Adrenal gland (tissue), 12 donors: ENCODE measurements around the gene LEF1. TPM values are rescaled to one million over a fixed set of nuclear protein-coding genes. Genes with fewer than 3 reads are reported as not detected.
A peak's percentile ranks its signal among the peaks of the same experiment; 100 is the strongest.

ENCODE experiments used
- DNase-seq, 7 donors: peaks; one replicate each; pipeline ENCODE4 v3.0.0-alpha.2; 2019 to 2020
- H3K27ac ChIP-seq, 5 donors: fragments of 200-600 bp; sonication (generic) in 4 of 5; 1 replicate in 3 of 5; 2 replicates in 2 of 5; pipeline versions ENCODE4 v1.5.1 to v1.8.0; 2016 to 2020; ENCODE audit warnings: mild to moderate bottlenecking in 1 of 5
- H3K27me3 ChIP-seq: fragments of 200-600 bp; 2 replicates; pipeline ENCODE4 v1.8.0; 2021
- H3K36me3 ChIP-seq, 2 donors: fragments of 200-600 bp; replicated peaks in 1 of 2; 1 replicate in 1 of 2; 2 replicates in 1 of 2; pipeline versions ENCODE4 v1.5.1 to v1.8.0; 2018 to 2022
- H3K4me1 ChIP-seq, 2 donors: fragments of 200-600 bp; replicated peaks in 1 of 2; 1 replicate in 1 of 2; 2 replicates in 1 of 2; pipeline versions ENCODE4 v1.5.1 to v1.8.0; 2018 to 2021
- H3K4me3 ChIP-seq, 4 donors: fragments of 200-600 bp; sonication (generic) in 3 of 4; one replicate each; pipeline ENCODE4 v1.5.1; 2016 to 2018
- H3K9me3 ChIP-seq, 3 donors: fragments of 200-600 bp; sonication (generic) in 1 of 3; replicated peaks in 1 of 3; 1 replicate in 2 of 3; 2 replicates in 1 of 3; pipeline versions ENCODE4 v1.5.1 to v1.8.0; 2016 to 2021
- CTCF ChIP-seq, 6 experiments: fragments of 450-650 bp in 4 of 6; fragments of 200-600 bp in 2 of 6; sonication (generic) in 1 of 6; IDR thresholded peaks; 1 replicate in 5 of 6; 2 replicates in 1 of 6; pipeline versions ENCODE4 v1.5.1 to v1.8.0; 2016 to 2021; ENCODE audit warnings: antibody characterized with exemption in 6 of 6, mild to moderate bottlenecking in 2 of 6, moderate library complexity in 1 of 6
- POLR2A ChIP-seq, 2 donors: fragments of 450-650 bp; IDR thresholded peaks; one replicate each; pipeline ENCODE4 v1.6.1; 2017; ENCODE audit warnings: antibody characterized with exemption in 2 of 2, mild to moderate bottlenecking in 2 of 2, moderate library complexity in 1 of 2
- WGBS, 4 donors: extraction: QIAGEN DNeasy Blood & Tissue Kit in 2 of 4; methylation state at CpG; one replicate each; pipeline versions ENCODE4 v1.1.5 to v1.1.7; 2013 to 2017; 5-methylcytosine and 5-hydroxymethylcytosine counted together
- intact Hi-C, 2 donors: fragments of 100-400 bp; cut with DNase I; formaldehyde crosslinking; loops; one replicate each; pipeline versions ENCODE4 v1.14.1 to v1.15.0; 2022 to 2023
- polyA plus RNA-seq, 3 donors: library from polyadenylated mRNA; stranded (reverse); fragments of 200-250 nt in 2 of 3; fragments of 350-450 nt in 1 of 3; fragmentation: Illumina TruSeq in 1 of 3; extraction: RNeasy Lipid Tissue Mini Kit (QIAGEN cat#74804) in 1 of 3; gene quantifications; one replicate each; pipeline ENCODE4 v1.2.3, GENCODE V29; 2013 to 2014
- total RNA-seq, 9 donors: library from RNA; depleted of rRNA in 4 of 9; stranded (reverse); fragments of >200 nt in 4 of 9; fragments of 120-200 nt in 1 of 9; fragmentation: NEBNext Ultra II Directional in 1 of 9; extraction: Animal tissue kit (Norgen Biotek cat#: 25700) in 1 of 9; gene quantifications; one replicate each; pipeline versions ENCODE4 v1.1.0 to v1.2.4, GENCODE V29; 2013 to 2023
- donor health status: healthy with polysubstance abuse.
- donor health status: Bipolar disorder and iron deficiency.
- donor health status: DM: yes; HTN: yes; CAD: no.
- donor health status: DM: no; HTN: no; CAD: no.
- donor health status: DM: no; HTN: no; CAD: no.
- donor health status: DM: yes; HTN: yes; CAD: no.

The LEF1 gene
- total and polyA plus RNA-seq, 12 donors: 6.1 to 78.2 (median 41.5) TPM

DNA sequence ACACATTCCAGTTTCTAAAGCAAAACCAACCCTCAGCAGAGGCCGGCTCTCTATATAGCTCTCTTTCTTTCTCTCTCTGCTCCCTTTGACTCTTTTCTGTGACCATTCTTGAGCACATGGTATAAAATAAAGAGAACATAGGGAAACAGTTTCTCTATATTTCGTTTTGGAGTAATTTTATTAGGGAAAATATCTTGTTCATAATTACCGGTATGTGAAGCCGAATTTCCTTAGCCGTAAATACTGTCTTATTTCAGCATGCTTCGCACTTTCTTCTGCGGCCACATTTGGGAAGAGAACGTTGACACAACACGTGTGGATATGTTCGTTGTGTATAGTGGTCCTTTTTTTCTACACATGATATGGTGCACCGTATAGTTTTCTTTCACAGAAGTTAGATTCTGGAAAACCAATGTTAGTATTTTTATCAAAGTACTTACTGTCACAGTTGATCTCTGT lies 4.9 kb upstream of the LEF1 start:
- no peak for TF ChIP-seq CTCF (IDR thresholded peaks at IDR 0.05)
- TF ChIP-seq POLR2A (IDR thresholded peaks at IDR 0.05): no peak
- no peaks in the 10 kb centered on the region for H3K9me3 ChIP-seq
- no peaks in the 10 kb centered on the region for H3K36me3 ChIP-seq
- 47 to 67% (median 52%) methylated on average over 11 of the region's 11 CpGs for WGBS, 4 donors
- intact Hi-C loops: no loop called here
- no peak for DNase-seq
- H3K4me3 ChIP-seq: peak overlapping the region in 2 of 4 donors; percentile 39 to 55
- H3K27me3 ChIP-seq: peaks cover 17% of the 10 kb centered on the region
- peaks cover 6 to 20% of the 10 kb centered on the region in 2 donors for H3K4me1 ChIP-seq
- H3K27ac ChIP-seq: peak overlapping the region in 4 of 5 donors; percentile 63 to 94 (median 80)

GRCh38 chr4:108172753-108173598 lies 4.2 kb upstream of the LEF1 start:
- peak; percentile 70 to 85 (median 79) for DNase-seq
- Histone ChIP-seq H3K9me3 (no peaks in the 10 kb centered on the region), H3K27me3 (peaks cover 18% of the 10 kb centered on the region), H3K27ac (peak overlapping the region in 4 of 5 donors; percentile 63 to 94 (median 80)), H3K4me3 (peak overlapping the region in 3 of 4 donors; percentile 18 to 55 (median 39)), H3K4me1 (peaks cover 6 to 22% of the 10 kb centered on the region in 2 donors), H3K36me3 (no peaks in the 10 kb centered on the region)
- TF ChIP-seq CTCF (IDR thresholded peaks at IDR 0.05): no peak
- peak; percentile 33 to 63 for TF ChIP-seq POLR2A (IDR thresholded peaks at IDR 0.05)
- intact Hi-C loops: no loop called here
- WGBS, 4 donors: 0 to 1% (median 0%) methylated on average over 42 to 77 of the region's 77 CpGs

GRCh38 chr4:108172231-108172752 lies 3.6 kb upstream of the LEF1 start:
- intact Hi-C loops: no loop called here
- Histone ChIP-seq H3K36me3 (no peaks in the 10 kb centered on the region), H3K4me3 (peak overlapping the region in 3 of 4 donors; percentile 18 to 55 (median 39)), H3K27ac (peak overlapping the region in 4 of 5 donors; percentile 63 to 94 (median 80)), H3K4me1 (peaks cover 6 to 22% of the 10 kb centered on the region in 2 donors), H3K9me3 (no peaks in the 10 kb centered on the region), H3K27me3 (peaks cover 18% of the 10 kb centered on the region)
- peak in 6 of 7 donors; percentile 29 to 39 (median 36) for DNase-seq
- no peak for TF ChIP-seq POLR2A (IDR thresholded peaks at IDR 0.05)
- TF ChIP-seq CTCF (IDR thresholded peaks at IDR 0.05): peak in 1 of 6 experiments; percentile 25
- 9 to 34% (median 13%) methylated on average over 12 to 43 of the region's 43 CpGs for WGBS, 4 donors
